Endothelial cell of umbilical vein (primary cell): ENCODE results near the gene PCDHB10. TPM values are rescaled to one million over a fixed set of nuclear protein-coding genes. Genes with fewer than 3 reads are reported as not detected.
"Not testable (repeated sequence)": the region's sequence is repeated elsewhere in the genome, so short reads cannot be mapped to it uniquely, and the experiment has no call there.

Experiments used
- BruUV-seq: library from RNA; stranded (reverse); fragments of 400-500 nt; replicated peaks from 2 replicates; lab custom pipeline; 2021; lab: Mats Ljungman, UMichigan
- CTCF ChIA-PET: fragments of 300-600, 350-600 bp; sonication (Branson Sonifier 250); formaldehyde crosslinking; loops from one replicate; lab custom pipeline; 2021; ENCODE audit warnings: antibody characterized with exemption, inconsistent platforms; lab: Charles Lee
- POLR2A ChIA-PET: fragments of 300-600, 350-600 bp; sonication (Branson Sonifier 250); formaldehyde crosslinking; loops from one replicate; lab custom pipeline; 2021; ENCODE audit warnings: antibody characterized with exemption, inconsistent platforms; lab: Charles Lee
- DNase-seq: peaks from one replicate; pipeline ENCODE4 v3.0.0-alpha.2; 2011; ENCODE audit warnings: low read depth, low spot score
- FAIRE-seq: peaks from 2 replicates; lab custom pipeline; 2011; peaks lifted over from hg19 to GRCh38; lab: Jason Lieb, UNC
- H2AFZ ChIP-seq: 2 replicates; pipeline ENCODE4 v1.6.0; 2012; ENCODE audit warnings: low read depth, low read length, control low read depth, inconsistent platforms
- H3K27ac ChIP-seq: 2 replicates; pipeline ENCODE4 v1.5.1; 2011; ENCODE audit warnings: low read depth, mild to moderate bottlenecking, control low read depth, low read length, moderate library complexity; ENCODE audit not compliant: insufficient read depth
- H3K27me3 ChIP-seq, 2 experiments: 2 replicates each; pipeline versions ENCODE4 v1.6.0 to v1.6.1; 2011; ENCODE audit warnings: low read length in 2 of 2, mixed read lengths in 1 of 2; ENCODE audit not compliant: control insufficient read depth in 2 of 2, insufficient read depth in 2 of 2
- H3K36me3 ChIP-seq, 2 experiments: 2 replicates in 1 of 2; 3 replicates in 1 of 2; pipeline ENCODE4 v1.5.1; 2011; ENCODE audit warnings: low read length in 2 of 2, mild to moderate bottlenecking in 1 of 2, moderate library complexity in 1 of 2; ENCODE audit not compliant: control insufficient read depth in 2 of 2, insufficient read depth in 2 of 2; ENCODE audit errors: extremely low read depth in 1 of 2
- H3K4me1 ChIP-seq: 3 replicates; pipeline ENCODE4 v1.5.1; 2011; ENCODE audit warnings: mild to moderate bottlenecking, low read length; ENCODE audit not compliant: control insufficient read depth, insufficient read depth; ENCODE audit errors: extremely low read depth
- H3K4me2 ChIP-seq: 2 replicates; pipeline ENCODE4 v1.6.1; 2011; ENCODE audit warnings: low read length, control low read depth, mixed read lengths; ENCODE audit not compliant: insufficient read depth
- H3K4me3 ChIP-seq, 3 experiments: fragments of 200-600 bp in 1 of 3; sonication (generic), shearing (Covaris generic) in 1 of 3; replicated peaks in 1 of 3; 2 replicates each; pipeline ENCODE4 v1.5.1; 2011 to 2016; ENCODE audit warnings: control low read depth in 3 of 3, low read length in 3 of 3, mild to moderate bottlenecking in 2 of 3, inconsistent platforms in 1 of 3, low read depth in 1 of 3, moderate library complexity in 1 of 3; ENCODE audit not compliant: insufficient read depth in 1 of 3
- H3K79me2 ChIP-seq: 2 replicates; pipeline ENCODE4 v1.6.0; 2012; ENCODE audit warnings: low read length, inconsistent platforms; ENCODE audit not compliant: control insufficient read depth, insufficient read depth
- H3K9ac ChIP-seq: replicated peaks from 2 replicates; pipeline ENCODE3; 2011; ENCODE audit warnings: low read length, control low read depth; ENCODE audit not compliant: insufficient read depth; ENCODE audit errors: extremely low read depth
- H3K9me1 ChIP-seq: replicated peaks from 3 replicates; pipeline ENCODE4 v1.6.0; 2011; ENCODE audit warnings: mild to moderate bottlenecking, low read length; ENCODE audit not compliant: control insufficient read depth, insufficient read depth; ENCODE audit errors: extremely low read depth
- H3K9me3 ChIP-seq: replicated peaks from 2 replicates; pipeline ENCODE4 v1.5.1; 2012; ENCODE audit warnings: low read length, inconsistent platforms; ENCODE audit not compliant: control insufficient read depth, insufficient read depth
- H4K20me1 ChIP-seq: replicated peaks from 2 replicates; pipeline ENCODE3; 2011; ENCODE audit warnings: mild to moderate bottlenecking, low read length; ENCODE audit not compliant: control insufficient read depth, insufficient read depth; ENCODE audit errors: extremely low read depth
- CTCF ChIP-seq, 2 donors: IDR thresholded peaks; 1 replicate in 1 of 2; 2 replicates in 1 of 2; pipeline ENCODE4 v1.5.1; 2011; ENCODE audit warnings: low read length in 2 of 2, mild to moderate bottlenecking in 2 of 2, moderate library complexity in 2 of 2, control low read depth in 1 of 2, inconsistent platforms in 1 of 2, low read depth in 1 of 2; ENCODE audit not compliant: insufficient read depth in 1 of 2; ENCODE audit errors: extremely low read depth in 1 of 2
- EZH2 ChIP-seq: IDR thresholded peaks from 2 replicates; pipeline ENCODE4 v1.6.1; 2012; ENCODE audit warnings: borderline replicate concordance, low read depth, mild to moderate bottlenecking, moderate library complexity, low read length, inconsistent platforms; ENCODE audit not compliant: severe bottlenecking
- FOS ChIP-seq: IDR thresholded peaks from 2 replicates; pipeline ENCODE4 v1.6.1; 2011; ENCODE audit warnings: mild to moderate bottlenecking, low read length, moderate library complexity, borderline replicate concordance; ENCODE audit not compliant: insufficient read depth
- GATA2 ChIP-seq: IDR thresholded peaks from 2 replicates; pipeline ENCODE4 v1.7.0; 2011; ENCODE audit warnings: low read depth, mild to moderate bottlenecking, moderate library complexity, mixed read lengths, low read length; ENCODE audit not compliant: insufficient read length, insufficient read depth
- JUN ChIP-seq: IDR thresholded peaks from 2 replicates; pipeline ENCODE4 v1.6.1; 2011; ENCODE audit warnings: borderline replicate concordance, low read depth; ENCODE audit not compliant: insufficient read length, insufficient read depth
- MAX ChIP-seq: IDR thresholded peaks from 2 replicates; pipeline ENCODE4 v1.6.1; 2011; ENCODE audit not compliant: insufficient read depth, insufficient read length
- MYC ChIP-seq: IDR thresholded peaks from one replicate; pipeline ENCODE4 v1.6.1; 2011; ENCODE audit warnings: mild to moderate bottlenecking, low read depth, low read length
- POLR2A ChIP-seq: IDR thresholded peaks from 2 replicates; pipeline ENCODE4 v1.6.1; 2012; ENCODE audit warnings: low read depth, mild to moderate bottlenecking, control low read depth, low read length
- dilution Hi-C: fragments of 300-500 bp; cut with MboI; formaldehyde crosslinking; loops from one replicate; pipeline ENCODE4 v1.15.0; 2019; ENCODE audit warnings: low sequenced_read_pairs; ENCODE audit not compliant: extremely low pct_ligation_motif_present
- intact Hi-C: fragments of 100-400 bp; cut with micrococcal nuclease; formaldehyde crosslinking; loops from one replicate; pipeline ENCODE4 v1.10.0; 2022
- polyA plus RNA-seq, 4 experiments: library from polyadenylated mRNA; depleted of rRNA in 3 of 4; stranded (reverse) in 3 of 4; unstranded in 1 of 4; fragments of >200 nt; gene quantifications; 2 replicates each; pipeline versions ENCODE4 v1.2.1 to v1.2.3, GENCODE V29; 2011 to 2012; ENCODE audit warnings: missing spikeins in 1 of 4
- total RNA-seq: library from RNA; stranded (reverse); gene quantifications from 2 replicates; pipeline ENCODE4 v1.2.3, GENCODE V29; 2021

Gene PCDHB10
- total and polyA plus RNA-seq, 2 donors (not counting 3 experiments of a cell fraction or from before 2014, with no cell fraction given), result 0.51 to 0.62 TPM

DNA sequence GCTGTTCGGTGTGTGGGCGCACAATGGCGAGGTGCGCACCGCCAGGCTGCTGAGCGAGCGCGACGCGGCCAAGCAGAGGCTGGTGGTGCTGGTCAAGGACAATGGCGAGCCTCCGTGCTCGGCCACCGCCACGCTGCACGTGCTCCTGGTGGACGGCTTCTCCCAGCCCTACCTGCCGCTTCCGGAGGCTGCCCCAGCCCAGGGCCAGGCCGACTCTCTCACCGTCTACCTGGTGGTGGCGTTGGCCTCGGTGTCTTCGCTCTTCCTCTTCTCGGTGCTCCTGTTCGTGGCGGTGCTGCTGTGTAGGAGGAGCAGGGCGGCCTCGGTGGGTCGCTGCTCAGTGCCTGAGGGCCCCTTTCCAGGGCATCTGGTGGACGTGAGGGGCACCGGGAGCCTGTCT is 12.3 kb upstream of the PCDHB10 start:
- H4K20me1 ChIP-seq, H2AFZ ChIP-seq, CTCF ChIA-PET, intact Hi-C loops, FAIRE-seq, DNase-seq, BruUV-seq, H3K9ac ChIP-seq, H3K9me1 ChIP-seq, H3K36me3 ChIP-seq, H3K4me2 ChIP-seq, H3K27ac ChIP-seq, H3K4me3 ChIP-seq, H3K4me1 ChIP-seq, H3K27me3 ChIP-seq, dilution Hi-C loops, POLR2A ChIA-PET, H3K79me2 ChIP-seq, H3K9me3 ChIP-seq: not testable (repeated sequence)

DNA sequence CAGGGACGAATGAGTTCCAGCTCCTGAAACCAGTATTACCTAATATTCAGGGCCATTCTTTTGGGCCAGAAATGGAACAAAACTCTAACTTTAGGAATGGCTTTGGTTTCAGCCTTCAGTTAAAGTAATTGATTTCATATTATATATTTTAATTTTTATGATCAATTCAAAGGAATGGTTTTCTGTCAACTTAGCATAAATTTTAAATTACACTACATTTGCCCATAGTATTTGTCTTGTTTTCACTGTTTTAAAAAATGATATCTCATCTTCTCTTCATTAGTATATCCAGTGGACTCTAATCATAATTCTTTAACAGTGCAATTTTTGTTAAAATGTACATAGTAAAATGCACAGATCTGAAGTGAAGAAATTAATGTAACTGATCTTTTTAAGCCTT is 11.8 kb upstream of the PCDHB10 start:
- ChIA-PET CTCF (no interaction called here), POLR2A (no interaction called here)
- H3K4me2 ChIP-seq, result no peak overlapping the region
- H3K9me1 ChIP-seq, result no peaks in the 10 kb centered on the region
- H3K27ac ChIP-seq, result no peak overlapping the region
- H2AFZ ChIP-seq, result no peak overlapping the region
- H3K9ac ChIP-seq, result no peak overlapping the region
- intact Hi-C loops, result no loop called here
- TF ChIP-seq MYC (no peak), CTCF (IDR thresholded peaks at IDR 0.05; ENCODE audit: extremely low read depth in 1 of 2, insufficient read depth in 1 of 2, low read depth in 1 of 2, low read length in 2 of 2) (no peak), FOS (no peak), POLR2A (no peak), MAX (no peak), GATA2 (no peak), JUN (no peak), EZH2 (no peak)
- H3K9me3 ChIP-seq, result no peaks in the 10 kb centered on the region
- no peaks in the 10 kb centered on the region for H3K27me3 ChIP-seq
- no peak for FAIRE-seq
- BruUV-seq, result no TSS peak
- no peaks in the 10 kb centered on the region for H4K20me1 ChIP-seq
- no peaks in the 10 kb centered on the region for H3K79me2 ChIP-seq
- DNase-seq, result no peak
- dilution Hi-C loops, result no loop called here
- H3K36me3 ChIP-seq, result no peaks in the 10 kb centered on the region
- no peaks in the 10 kb centered on the region for H3K4me1 ChIP-seq
- H3K4me3 ChIP-seq, result no peak overlapping the region
